SK-N-SH treated with all-trans-retinoic acid at 6 μM for 48 hours (cell line): Measurements from ENCODE around the gene ANAPC2.

Experiments
- ATAC-seq: fragments of 200-7000 bp; cut with Tn5 transposase; 3 replicates; pipeline ENCODE4 v1.9.1; 2020; ENCODE audit warnings: mild to moderate bottlenecking, moderate library complexity
- ARNTL ChIP-seq: fragments of 450-650 bp; formaldehyde crosslinking; IDR thresholded peaks from 2 replicates; pipeline ENCODE4 v1.5.0; 2020; ENCODE audit warnings: low read depth, mild to moderate bottlenecking, moderate library complexity, borderline replicate concordance
- BACH2 ChIP-seq: fragments of 250-450 bp; sonication (Bioruptor Pico); IDR thresholded peaks from 2 replicates; pipeline ENCODE4 v1.9.0; 2021; ENCODE audit warnings: mild to moderate bottlenecking, borderline replicate concordance
- CREB5 ChIP-seq: fragments of 250-450 bp; sonication (Bioruptor Pico); IDR thresholded peaks from 2 replicates; pipeline ENCODE4 v1.5.1; 2020; ENCODE audit warnings: low read depth, mild to moderate bottlenecking, moderate library complexity
- CSDC2 ChIP-seq: fragments of 250-450 bp; sonication (Bioruptor Pico); IDR thresholded peaks from 2 replicates; pipeline ENCODE4 v1.5.0; 2020; ENCODE audit warnings: mild to moderate bottlenecking, moderate library complexity
- CSRNP3 ChIP-seq: fragments of 250-450 bp; sonication (Bioruptor Pico); IDR thresholded peaks from 2 replicates; pipeline ENCODE4 v1.5.1; 2021; ENCODE audit warnings: mild to moderate bottlenecking, moderate library complexity
- ESRRG ChIP-seq: fragments of 250-450 bp; sonication (Bioruptor Pico); IDR thresholded peaks from 2 replicates; pipeline ENCODE4 v1.6.1; 2021; ENCODE audit warnings: mild to moderate bottlenecking
- GLIS3 ChIP-seq: fragments of 250-450 bp; sonication (Bioruptor Pico); IDR thresholded peaks from 2 replicates; pipeline ENCODE4 v1.5.0; 2020; ENCODE audit warnings: mild to moderate bottlenecking, moderate library complexity
- ISL1 ChIP-seq: fragments of 250-450 bp; sonication (Bioruptor Pico); IDR thresholded peaks from 2 replicates; pipeline ENCODE4 v2.1.2; 2022; ENCODE audit warnings: mild to moderate bottlenecking, moderate library complexity
- OSR1 ChIP-seq: fragments of 250-450 bp; sonication (Bioruptor Pico); IDR thresholded peaks from 2 replicates; pipeline ENCODE4 v1.8.0; 2022; ENCODE audit warnings: moderate library complexity, mild to moderate bottlenecking, inconsistent platforms
- PATZ1 ChIP-seq: fragments of 250-450 bp; sonication (Bioruptor Pico); IDR thresholded peaks from 2 replicates; pipeline ENCODE4 v1.8.0; 2020; ENCODE audit warnings: mild to moderate bottlenecking, moderate library complexity, borderline replicate concordance
- POU6F1 ChIP-seq: fragments of 250-450 bp; sonication (Bioruptor Pico); IDR thresholded peaks from 2 replicates; pipeline ENCODE4 v1.8.0; 2021; ENCODE audit warnings: low read depth, mild to moderate bottlenecking, moderate library complexity, borderline replicate concordance
- PPARA ChIP-seq: fragments of 250-450 bp; sonication (Bioruptor Pico); IDR thresholded peaks from 2 replicates; pipeline ENCODE4 v1.5.0; 2020; ENCODE audit warnings: mild to moderate bottlenecking, borderline replicate concordance
- RARB ChIP-seq: fragments of 250-450 bp; sonication (Bioruptor Pico); IDR thresholded peaks from 2 replicates; pipeline ENCODE4 v1.8.0; 2021; ENCODE audit warnings: mild to moderate bottlenecking, moderate library complexity
- SNAI2 ChIP-seq: fragments of 250-450 bp; sonication (Bioruptor Pico); IDR thresholded peaks from 2 replicates; pipeline ENCODE4 v1.5.0; 2020; ENCODE audit warnings: mild to moderate bottlenecking, moderate library complexity
- TCF4 ChIP-seq: fragments of 250-450 bp; sonication (Bioruptor Pico); IDR thresholded peaks from 2 replicates; pipeline ENCODE4 v1.8.0; 2021; ENCODE audit warnings: mild to moderate bottlenecking, moderate library complexity, borderline replicate concordance
- TOX ChIP-seq: fragments of 250-450 bp; sonication (Bioruptor Pico); IDR thresholded peaks from 2 replicates; pipeline ENCODE4 v1.8.0; 2021; ENCODE audit warnings: mild to moderate bottlenecking, moderate library complexity, borderline replicate concordance
- TSHZ2 ChIP-seq: fragments of 250-450 bp; sonication (Bioruptor Pico); IDR thresholded peaks from 2 replicates; pipeline ENCODE4 v1.5.0; 2020; ENCODE audit warnings: mild to moderate bottlenecking, moderate library complexity
- ZC3H10 ChIP-seq: fragments of 250-450 bp; sonication (Bioruptor Pico); IDR thresholded peaks from 2 replicates; pipeline ENCODE4 v1.5.1; 2021; ENCODE audit warnings: mild to moderate bottlenecking, moderate library complexity
- ZFP3 ChIP-seq: fragments of 250-450 bp; sonication (Bioruptor Pico); IDR thresholded peaks from 2 replicates; pipeline ENCODE4 v1.5.0; 2020; ENCODE audit warnings: mild to moderate bottlenecking, moderate library complexity
- ZFP30 ChIP-seq: fragments of 450-650 bp; formaldehyde crosslinking; IDR thresholded peaks from 2 replicates; pipeline ENCODE4 v1.5.0; 2022; ENCODE audit warnings: mild to moderate bottlenecking, moderate library complexity
- ZNF565 ChIP-seq: fragments of 450-650 bp; formaldehyde crosslinking; conservative IDR thresholded peaks from 2 replicates; pipeline ENCODE4 v1.5.0; 2020; ENCODE audit warnings: low read depth, mild to moderate bottlenecking, moderate library complexity

ANAPC2 gene

GRCh38 chr9:137213160-137214060 lies 25.1 kb upstream of the ANAPC2 start:
- TF ChIP-seq TSHZ2: no peak
- peak; percentile 16 for ATAC-seq

- TF ChIP-seq CSDC2 (CRISPR knock-in tag): no peak
- peak; percentile 16 for ATAC-seq
These were observed 24.2 kb upstream of the ANAPC2 start for GRCh38 chr9:137212520-137212919.

- TF ChIP-seq ZFP30 (no peak), ISL1 (CRISPR knock-in tag) (no peak), ESRRG (CRISPR knock-in tag) (no peak), CSDC2 (CRISPR knock-in tag) (no peak), ARNTL (CRISPR knock-in tag) (no peak), TOX (CRISPR knock-in tag) (no peak), POU6F1 (CRISPR knock-in tag) (no peak), GLIS3 (CRISPR knock-in tag) (no peak), TCF4 (CRISPR knock-in tag) (no peak), ZNF565 (CRISPR knock-in tag) (no peak), ZFP3 (no peak), SNAI2 (CRISPR knock-in tag) (no peak), ZC3H10 (CRISPR knock-in tag) (no peak), RARB (CRISPR knock-in tag) (no peak), PPARA (CRISPR knock-in tag) (no peak), PATZ1 (CRISPR knock-in tag) (no peak), CREB5 (CRISPR knock-in tag) (no peak), OSR1 (CRISPR knock-in tag) (no peak)
- no peak for ATAC-seq
These were observed 23.2 kb upstream of the ANAPC2 start for GRCh38 chr9:137211532-137211931.

GRCh38 chr9:137206602-137207001 lies 18.2 kb upstream of the ANAPC2 start:
- no peak for ATAC-seq
- TF ChIP-seq OSR1 (CRISPR knock-in tag) (no peak), ZC3H10 (CRISPR knock-in tag) (no peak), PATZ1 (CRISPR knock-in tag) (no peak), SNAI2 (CRISPR knock-in tag) (no peak), CSRNP3 (CRISPR knock-in tag) (no peak), POU6F1 (CRISPR knock-in tag) (no peak), BACH2 (CRISPR knock-in tag) (no peak)
